NB4 (cell line): ENCODE results near the gene EEF1AKMT3.

Experiments used
- POLR2A ChIP-seq: IDR thresholded peaks from 2 replicates; pipeline ENCODE4 v1.6.1; 2011; ENCODE audit warnings: mild to moderate bottlenecking; ENCODE audit not compliant: insufficient read length; ENCODE audit errors: extremely low read depth
- TF ChIP-seq, protein P1 (sequence below): IDR thresholded peaks from one replicate; pipeline ENCODE4 v1.5.1; 2012; ENCODE audit warnings: low read depth, low read length

DNA sequence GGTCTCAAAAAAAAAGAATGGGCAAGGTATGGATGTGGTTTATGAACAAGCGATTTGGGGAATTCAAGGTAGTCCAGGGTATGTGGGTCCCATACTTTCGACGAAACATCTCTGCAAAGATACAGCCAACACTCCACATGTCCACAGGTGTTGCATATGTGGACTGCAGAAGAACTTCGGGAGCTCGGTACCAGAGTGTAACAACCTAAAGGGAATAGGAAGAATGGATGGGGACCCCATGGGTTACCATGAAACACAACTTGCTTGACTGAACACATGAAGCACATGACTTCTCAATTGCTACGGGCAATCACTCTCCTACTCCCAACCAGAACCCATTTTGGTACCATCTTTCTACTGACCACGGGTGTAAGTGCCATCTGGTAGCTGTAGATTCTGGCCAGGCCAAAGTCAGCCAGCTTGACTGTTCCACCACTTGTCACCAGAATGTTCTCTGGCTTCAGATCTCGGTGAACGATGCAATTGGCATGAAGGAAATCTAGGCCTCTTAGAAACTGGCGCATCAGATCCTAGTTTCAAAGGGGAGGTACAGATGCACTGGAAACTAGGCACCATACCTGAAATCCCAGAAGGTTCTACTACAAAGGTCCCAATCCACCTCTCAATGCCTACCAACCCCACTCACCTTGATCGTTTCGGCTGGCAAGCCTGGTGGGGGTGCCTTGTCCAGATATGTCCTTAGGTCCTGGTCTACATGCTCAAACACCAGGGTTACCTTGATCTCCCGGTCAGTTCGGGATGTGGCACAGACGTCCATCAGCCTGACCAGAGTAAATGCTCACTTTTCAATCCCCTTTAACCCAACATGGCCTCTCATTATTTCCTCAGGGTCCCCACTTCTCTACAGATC, 21.6 kb upstream of the EEF1AKMT3 start:
- TF ChIP-seq, protein P1, sequence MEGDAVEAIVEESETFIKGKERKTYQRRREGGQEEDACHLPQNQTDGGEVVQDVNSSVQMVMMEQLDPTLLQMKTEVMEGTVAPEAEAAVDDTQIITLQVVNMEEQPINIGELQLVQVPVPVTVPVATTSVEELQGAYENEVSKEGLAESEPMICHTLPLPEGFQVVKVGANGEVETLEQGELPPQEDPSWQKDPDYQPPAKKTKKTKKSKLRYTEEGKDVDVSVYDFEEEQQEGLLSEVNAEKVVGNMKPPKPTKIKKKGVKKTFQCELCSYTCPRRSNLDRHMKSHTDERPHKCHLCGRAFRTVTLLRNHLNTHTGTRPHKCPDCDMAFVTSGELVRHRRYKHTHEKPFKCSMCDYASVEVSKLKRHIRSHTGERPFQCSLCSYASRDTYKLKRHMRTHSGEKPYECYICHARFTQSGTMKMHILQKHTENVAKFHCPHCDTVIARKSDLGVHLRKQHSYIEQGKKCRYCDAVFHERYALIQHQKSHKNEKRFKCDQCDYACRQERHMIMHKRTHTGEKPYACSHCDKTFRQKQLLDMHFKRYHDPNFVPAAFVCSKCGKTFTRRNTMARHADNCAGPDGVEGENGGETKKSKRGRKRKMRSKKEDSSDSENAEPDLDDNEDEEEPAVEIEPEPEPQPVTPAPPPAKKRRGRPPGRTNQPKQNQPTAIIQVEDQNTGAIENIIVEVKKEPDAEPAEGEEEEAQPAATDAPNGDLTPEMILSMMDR, result no peak
- TF ChIP-seq POLR2A, result no peak
